Suppressor macrophage treated with lipopolysaccharide for 4 hours (primary cell): ENCODE measurements around the gene MYL10.
A peak's percentile ranks its signal among the peaks of the same experiment; 100 is the strongest.
"Not testable (repeated sequence)": the region's sequence is repeated elsewhere in the genome, so short reads cannot be mapped to it uniquely, and the experiment has no call there.

Experiments
- DNase-seq: peaks from one replicate; pipeline ENCODE4 v3.0.0-alpha.2; 2020

Gene MYL10

GRCh38 chr7:101618207-101618839 lies 10.8 kb downstream of the MYL10 start:
- no peak for DNase-seq

GRCh38 chr7:101617451-101618206 lies 11.5 kb downstream of the MYL10 start:
- DNase-seq: no peak

- DNase-seq: no peak
Measured at GRCh38 chr7:101615446-101615845, 13.7 kb downstream of the MYL10 start.

- peak; percentile 31 for DNase-seq
Measured at GRCh38 chr7:101614939-101615302, 14.2 kb downstream of the MYL10 start.

GRCh38 chr7:101614098-101614938 lies 14.8 kb downstream of the MYL10 start:
- no peak for DNase-seq

DNA sequence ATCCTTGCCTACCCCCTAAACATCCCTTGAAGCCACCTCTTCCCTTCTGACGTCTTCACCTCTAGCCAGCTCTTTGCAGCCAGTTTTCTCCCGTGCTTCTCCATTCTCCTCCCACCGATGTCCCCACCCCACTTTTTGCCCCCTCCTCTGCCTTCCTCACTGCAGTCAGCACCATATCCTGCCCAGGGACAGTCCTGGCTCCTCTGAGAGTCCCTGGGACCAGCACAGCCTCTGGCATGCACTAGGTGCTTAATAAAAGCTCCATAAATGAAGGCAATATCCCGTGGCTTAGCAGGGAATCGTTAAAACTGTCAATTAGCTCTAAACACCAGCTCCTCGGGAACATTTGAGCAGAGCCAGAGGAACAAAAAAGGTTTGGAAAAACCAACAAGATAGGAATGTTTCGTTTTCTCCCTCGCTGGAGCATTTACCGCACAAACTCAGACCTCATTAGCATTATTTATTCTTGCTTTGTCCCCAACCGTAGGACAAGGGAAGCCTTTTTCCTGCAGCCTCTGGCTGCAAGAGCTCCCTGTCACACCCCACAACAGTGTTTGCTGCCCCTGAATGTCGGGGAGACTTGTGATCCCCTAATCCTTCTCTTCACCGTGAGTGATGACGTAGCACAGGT lies 16.1 kb downstream of the MYL10 start:
- no peak for DNase-seq

- no peak for DNase-seq
Measured at GRCh38 chr7:101608772-101609713, 20.1 kb downstream of the MYL10 start.

- DNase-seq: no peak
Measured at GRCh38 chr7:101606498-101606923, 22.6 kb downstream of the MYL10 start.

GRCh38 chr7:101605611-101606497 lies 23.2 kb downstream of the MYL10 start:
- DNase-seq: no peak

- not testable (repeated sequence) for DNase-seq
Measured at GRCh38 chr7:101604934-101605332, 24.2 kb downstream of the MYL10 start.

GRCh38 chr7:101604331-101604933 lies 24.7 kb downstream of the MYL10 start:
- DNase-seq: no peak

GRCh38 chr7:101602484-101603241 lies 26.4 kb downstream of the MYL10 start:
- peak; percentile 86 for DNase-seq

DNA sequence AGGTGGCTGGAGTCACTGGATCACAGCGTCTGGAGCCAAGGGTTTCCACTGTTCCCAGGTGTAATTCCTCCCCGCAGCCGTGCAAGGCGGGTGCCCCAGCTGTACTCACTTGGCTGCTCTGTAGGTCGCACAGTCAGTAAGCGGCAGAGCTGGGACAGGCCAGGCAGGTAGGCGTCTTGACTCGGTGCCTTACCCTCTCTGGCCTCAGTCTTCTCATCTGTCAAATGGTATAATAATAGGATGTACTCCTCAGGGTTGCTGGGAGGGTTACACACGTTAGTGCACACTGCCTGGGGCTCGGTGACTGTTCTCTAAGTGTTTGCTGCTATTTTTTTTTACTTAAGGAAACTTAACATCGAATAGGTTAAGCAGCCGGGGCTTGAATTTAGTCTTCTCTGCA lies 27.0 kb downstream of the MYL10 start:
- DNase-seq: no peak

DNA sequence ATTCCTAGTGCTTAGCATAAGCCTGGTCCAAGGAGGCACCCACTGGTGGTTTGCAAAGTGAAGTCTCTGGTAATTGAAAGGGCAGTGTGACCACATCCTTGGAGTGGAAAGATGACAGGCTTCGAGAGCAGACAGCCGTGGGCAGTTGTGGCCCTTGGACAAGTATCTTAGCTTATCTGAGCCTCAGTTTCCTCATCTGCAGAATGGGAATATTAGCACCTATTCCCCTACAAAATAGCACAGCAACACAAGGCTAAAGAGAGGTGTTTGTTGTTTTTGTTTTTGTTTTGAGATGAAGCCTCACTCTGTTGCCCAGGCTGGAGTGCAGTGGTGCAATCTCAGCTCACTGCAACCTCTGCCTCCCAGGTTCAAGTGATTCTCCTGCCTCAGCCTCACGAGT lies 29.3 kb downstream of the MYL10 start:
- DNase-seq: no peak

GRCh38 chr7:101598986-101599771 lies 29.9 kb downstream of the MYL10 start:
- DNase-seq: no peak

- no peak for DNase-seq
Measured at GRCh38 chr7:101598422-101598985, 30.6 kb downstream of the MYL10 start.

DNA sequence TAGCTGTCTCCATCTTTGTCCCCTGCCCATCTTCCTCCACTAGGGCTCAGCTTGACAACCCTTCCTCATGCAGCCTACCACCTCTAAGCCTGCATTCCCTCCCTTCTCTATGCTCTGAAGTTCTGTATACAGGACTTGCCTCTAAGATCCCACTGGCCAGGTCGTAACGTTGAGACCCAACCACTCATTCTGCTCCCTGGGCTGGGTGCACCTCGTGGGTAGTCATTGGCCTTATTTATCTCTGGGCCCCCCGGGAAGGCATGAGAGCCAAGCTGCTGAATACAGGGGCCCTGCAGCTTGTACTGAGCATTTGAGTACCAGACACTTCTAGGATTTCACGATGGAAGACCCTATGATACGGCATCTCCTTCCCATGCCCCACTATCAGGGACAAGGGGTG lies 31.2 kb downstream of the MYL10 start:
- DNase-seq: no peak

DNA sequence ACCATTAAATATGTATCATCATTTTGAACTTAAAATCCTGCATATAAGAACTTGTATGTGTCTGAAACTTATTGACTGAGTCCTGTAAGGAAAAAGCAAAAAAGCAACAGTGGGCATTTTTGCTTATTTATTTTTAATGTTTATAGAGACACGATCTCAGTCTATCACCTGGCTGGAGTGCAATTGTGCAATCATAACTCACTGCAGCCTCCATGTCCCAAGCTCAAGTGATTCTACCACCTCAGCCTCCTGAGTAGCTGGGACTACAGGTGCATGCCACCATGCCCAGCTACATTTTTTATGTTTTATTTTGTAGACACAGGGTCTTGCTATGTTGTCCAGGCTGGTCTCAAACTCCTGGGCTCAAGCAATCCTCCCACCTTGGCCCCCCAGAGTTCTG lies 32.2 kb downstream of the MYL10 start:
- no peak for DNase-seq
